Stimulated activated CD8-positive, alpha-beta memory T cell treated with anti-CD3 and anti-CD28 coated beads, Interleukin-7, amount 100 ng/mL, for 24 hours (primary cell): ENCODE measurements around the gene ICE2.
"Not testable (repeated sequence)": the region's sequence is repeated elsewhere in the genome, so short reads cannot be mapped to it uniquely, and the experiment has no call there.

Experiments
- DNase-seq: peaks from one replicate; pipeline ENCODE4 v3.0.0-alpha.2; 2020; ENCODE audit warnings: low read depth

ICE2 gene

GRCh38 chr15:60442763-60443162 lies 36.2 kb downstream of the ICE2 start:
- DNase-seq = no peak

- DNase-seq = no peak
Measured at GRCh38 chr15:60442031-60442650, 36.8 kb downstream of the ICE2 start.

- DNase-seq = no peak
Measured at GRCh38 chr15:60441331-60441730, 37.6 kb downstream of the ICE2 start.

GRCh38 chr15:60438646-60439045 lies 40.3 kb downstream of the ICE2 start:
- DNase-seq = no peak

GRCh38 chr15:60428935-60429334 lies 50.0 kb downstream of the ICE2 start:
- no peak for DNase-seq

GRCh38 chr15:60426870-60427508 lies 52.0 kb downstream of the ICE2 start:
- DNase-seq = no peak

GRCh38 chr15:60425461-60425860 lies 53.5 kb downstream of the ICE2 start:
- DNase-seq = no peak

GRCh38 chr15:60424006-60424405 lies 54.9 kb downstream of the ICE2 start:
- no peak for DNase-seq

GRCh38 chr15:60423537-60423936 lies 55.4 kb downstream of the ICE2 start:
- DNase-seq = no peak

GRCh38 chr15:60421544-60421943 lies 57.4 kb downstream of the ICE2 start:
- no peak for DNase-seq

GRCh38 chr15:60420203-60420716 lies 58.7 kb downstream of the ICE2 start:
- no peak for DNase-seq

- no peak for DNase-seq
Measured at GRCh38 chr15:60419753-60420152, 59.2 kb downstream of the ICE2 start.

GRCh38 chr15:60418096-60418495 lies 60.8 kb downstream of the ICE2 start:
- no peak for DNase-seq

GRCh38 chr15:60417112-60417511 lies 61.8 kb downstream of the ICE2 start:
- no peak for DNase-seq

GRCh38 chr15:60416484-60416883 lies 62.5 kb downstream of the ICE2 start:
- no peak for DNase-seq

GRCh38 chr15:60414016-60414682 lies 64.8 kb downstream of the ICE2 start:
- no peak for DNase-seq

- DNase-seq = no peak
Measured at GRCh38 chr15:60413231-60413824, 65.6 kb downstream of the ICE2 start.

GRCh38 chr15:60412807-60413206 lies 66.1 kb downstream of the ICE2 start:
- not testable (repeated sequence) for DNase-seq

- DNase-seq = no peak
Measured at GRCh38 chr15:60411774-60412425, 67.0 kb downstream of the ICE2 start.

- DNase-seq = not testable (repeated sequence)
Measured at GRCh38 chr15:60410350-60410749, 68.6 kb downstream of the ICE2 start.

- no peak for DNase-seq
Measured at GRCh38 chr15:60408463-60408981, 70.4 kb downstream of the ICE2 start.

- DNase-seq = no peak
Measured at GRCh38 chr15:60407415-60407805, 71.5 kb downstream of the ICE2 start.
